Neural cell (in vitro differentiated cells): ENCODE data around the gene HOPX.

Experiments used
- EP300 ChIP-seq: fragments of 450-650 bp; conservative IDR thresholded peaks from 2 replicates; pipeline ENCODE4 v1.6.1; 2014; ENCODE audit warnings: antibody characterized with exemption, mild to moderate bottlenecking, moderate library complexity; ENCODE audit not compliant: poor library complexity, severe bottlenecking
- EZH2 ChIP-seq: fragments of 200-600, 300-800 bp; shearing (Covaris generic), sonication (generic); IDR thresholded peaks from 2 replicates; pipeline ENCODE4 v1.6.1; 2014; ENCODE audit warnings: antibody characterized with exemption, low read length, borderline replicate concordance, mild to moderate bottlenecking; ENCODE audit not compliant: insufficient read depth, poor library complexity, severe bottlenecking
- MXI1 ChIP-seq: fragments of 450-650 bp; conservative IDR thresholded peaks from 2 replicates; pipeline ENCODE4 v1.6.1; 2014; ENCODE audit warnings: antibody characterized with exemption, mild to moderate bottlenecking; ENCODE audit not compliant: poor library complexity, severe bottlenecking
- POLR2AphosphoS5 ChIP-seq: IDR thresholded peaks from 2 replicates; pipeline ENCODE4 v1.6.1; 2012
- RAD21 ChIP-seq: fragments of 450-650 bp; conservative IDR thresholded peaks from 2 replicates; pipeline ENCODE4 v1.6.1; 2014; ENCODE audit warnings: antibody characterized with exemption, mild to moderate bottlenecking, moderate library complexity
- SMC3 ChIP-seq: fragments of 450-650 bp; conservative IDR thresholded peaks from 2 replicates; pipeline ENCODE4 v1.6.1; 2014; ENCODE audit warnings: antibody characterized with exemption, mild to moderate bottlenecking, moderate library complexity; ENCODE audit not compliant: poor library complexity
- TAF1 ChIP-seq: IDR thresholded peaks from 2 replicates; pipeline ENCODE4 v1.6.1; 2012; ENCODE audit warnings: low read depth
- TF ChIP-seq, protein P1 (sequence below): fragments of 450-650 bp; IDR thresholded peaks from 2 replicates; pipeline ENCODE4 v1.5.1; 2014; ENCODE audit warnings: antibody characterized with exemption, mild to moderate bottlenecking, moderate library complexity; ENCODE audit not compliant: poor library complexity, severe bottlenecking

DNA sequence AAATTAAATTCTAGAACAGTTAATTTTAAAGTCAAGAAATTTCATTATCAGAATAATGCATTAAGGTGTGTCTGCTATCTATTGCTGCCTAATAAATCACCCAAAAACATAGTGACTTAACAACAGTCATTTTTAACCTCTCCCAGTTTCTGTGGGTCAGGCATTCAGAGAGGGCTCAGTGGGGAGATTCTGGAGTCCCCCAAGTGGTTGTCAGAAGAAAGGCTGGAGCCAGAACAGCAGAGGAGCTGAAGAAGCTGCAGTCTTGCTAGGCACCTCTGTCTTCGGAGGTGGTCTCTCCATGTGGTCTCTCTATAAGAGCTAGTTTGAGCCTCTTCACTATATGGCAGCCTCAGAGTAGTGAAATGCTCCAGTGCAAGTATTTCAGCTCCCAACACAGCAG is 9.3 kb upstream of the HOPX start:
- TF ChIP-seq, protein P1, sequence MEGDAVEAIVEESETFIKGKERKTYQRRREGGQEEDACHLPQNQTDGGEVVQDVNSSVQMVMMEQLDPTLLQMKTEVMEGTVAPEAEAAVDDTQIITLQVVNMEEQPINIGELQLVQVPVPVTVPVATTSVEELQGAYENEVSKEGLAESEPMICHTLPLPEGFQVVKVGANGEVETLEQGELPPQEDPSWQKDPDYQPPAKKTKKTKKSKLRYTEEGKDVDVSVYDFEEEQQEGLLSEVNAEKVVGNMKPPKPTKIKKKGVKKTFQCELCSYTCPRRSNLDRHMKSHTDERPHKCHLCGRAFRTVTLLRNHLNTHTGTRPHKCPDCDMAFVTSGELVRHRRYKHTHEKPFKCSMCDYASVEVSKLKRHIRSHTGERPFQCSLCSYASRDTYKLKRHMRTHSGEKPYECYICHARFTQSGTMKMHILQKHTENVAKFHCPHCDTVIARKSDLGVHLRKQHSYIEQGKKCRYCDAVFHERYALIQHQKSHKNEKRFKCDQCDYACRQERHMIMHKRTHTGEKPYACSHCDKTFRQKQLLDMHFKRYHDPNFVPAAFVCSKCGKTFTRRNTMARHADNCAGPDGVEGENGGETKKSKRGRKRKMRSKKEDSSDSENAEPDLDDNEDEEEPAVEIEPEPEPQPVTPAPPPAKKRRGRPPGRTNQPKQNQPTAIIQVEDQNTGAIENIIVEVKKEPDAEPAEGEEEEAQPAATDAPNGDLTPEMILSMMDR, result no peak
- no peak for TF ChIP-seq EZH2
- TF ChIP-seq EP300, result no peak
- TF ChIP-seq RAD21, result no peak
- TF ChIP-seq POLR2AphosphoS5, result no peak
- no peak for TF ChIP-seq SMC3
- no peak for TF ChIP-seq MXI1
- TF ChIP-seq TAF1, result no peak
